Right atrium auricular region (tissue), 2 donors: Measurements from ENCODE around the gene RCAN3. TPM values are rescaled to one million over a fixed set of nuclear protein-coding genes. Genes with fewer than 3 reads are reported as not detected.

Experiments used
- DNase-seq: peaks from one replicate; pipeline ENCODE4 v3.0.0-alpha.2; 2019; ENCODE audit warnings: low spot score
- H3K27ac ChIP-seq, 2 donors: fragments of 200-600 bp; sonication (generic); 1 replicate in 1 of 2; 2 replicates in 1 of 2; pipeline ENCODE4 v1.5.1; 2016 to 2019
- H3K27me3 ChIP-seq, 2 donors: fragments of 200-600 bp; sonication (generic); one replicate each; pipeline versions ENCODE4 v1.5.1 to v1.6.0; 2017 to 2019
- H3K36me3 ChIP-seq: fragments of 200-600 bp; sonication (generic); one replicate; pipeline ENCODE4 v1.5.1; 2016
- H3K4me1 ChIP-seq, 2 donors: fragments of 200-600 bp; sonication (generic); one replicate each; pipeline versions ENCODE4 v1.5.1 to v1.6.0; 2017 to 2019
- H3K4me3 ChIP-seq, 2 donors: fragments of 200-600 bp; sonication (generic); 1 replicate in 1 of 2; 2 replicates in 1 of 2; pipeline ENCODE4 v1.5.1; 2017 to 2019; ENCODE audit warnings: mild to moderate bottlenecking in 1 of 2, moderate library complexity in 1 of 2
- H3K9me3 ChIP-seq, 2 donors: fragments of 200-600 bp; sonication (generic); one replicate each; pipeline ENCODE4 v1.5.1; 2019
- total RNA-seq, 2 donors: library from RNA; depleted of rRNA; stranded (reverse); fragments of >200 nt; gene quantifications; one replicate each; pipeline ENCODE4 v1.1.0, GENCODE V29; 2016
- TF ChIP-seq, protein P1 (sequence below), 2 donors: fragments of 200-600 bp; sonication (generic); IDR thresholded peaks; one replicate each; pipeline ENCODE4 v1.5.1; 2019; ENCODE audit warnings: antibody characterized with exemption in 2 of 2

The RCAN3 gene
- total RNA-seq, 2 donors from 2014 or later, result 5.0 to 7.5 TPM

DNA sequence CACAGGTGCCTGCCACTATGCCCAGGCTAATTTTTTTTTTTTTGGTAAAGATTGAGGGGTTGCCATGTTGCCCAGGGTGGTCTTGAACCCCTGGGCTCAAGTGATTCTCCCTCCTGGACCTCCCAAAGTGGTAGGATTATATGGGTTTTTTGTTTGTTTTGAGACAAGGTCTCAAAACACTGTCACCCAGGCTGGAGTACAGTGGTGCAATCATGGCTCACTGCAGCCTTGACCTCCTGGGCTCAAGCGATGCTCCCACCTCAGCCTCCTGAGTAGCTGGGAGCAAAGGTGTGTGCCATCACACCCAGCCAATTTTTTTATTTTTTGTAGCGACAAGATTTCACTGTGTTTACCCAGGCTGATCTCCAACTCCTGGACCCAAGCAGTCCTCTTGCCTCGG, 8.9 kb upstream of the RCAN3 start:
- Histone ChIP-seq H3K9me3 (no peaks in the 10 kb centered on the region), H3K27ac (no peak overlapping the region), H3K36me3 (no peaks in the 10 kb centered on the region), H3K4me1 (no peaks in the 10 kb centered on the region), H3K27me3 (no peaks in the 10 kb centered on the region), H3K4me3 (no peak overlapping the region)
- no peak for DNase-seq
- TF ChIP-seq, protein P1, sequence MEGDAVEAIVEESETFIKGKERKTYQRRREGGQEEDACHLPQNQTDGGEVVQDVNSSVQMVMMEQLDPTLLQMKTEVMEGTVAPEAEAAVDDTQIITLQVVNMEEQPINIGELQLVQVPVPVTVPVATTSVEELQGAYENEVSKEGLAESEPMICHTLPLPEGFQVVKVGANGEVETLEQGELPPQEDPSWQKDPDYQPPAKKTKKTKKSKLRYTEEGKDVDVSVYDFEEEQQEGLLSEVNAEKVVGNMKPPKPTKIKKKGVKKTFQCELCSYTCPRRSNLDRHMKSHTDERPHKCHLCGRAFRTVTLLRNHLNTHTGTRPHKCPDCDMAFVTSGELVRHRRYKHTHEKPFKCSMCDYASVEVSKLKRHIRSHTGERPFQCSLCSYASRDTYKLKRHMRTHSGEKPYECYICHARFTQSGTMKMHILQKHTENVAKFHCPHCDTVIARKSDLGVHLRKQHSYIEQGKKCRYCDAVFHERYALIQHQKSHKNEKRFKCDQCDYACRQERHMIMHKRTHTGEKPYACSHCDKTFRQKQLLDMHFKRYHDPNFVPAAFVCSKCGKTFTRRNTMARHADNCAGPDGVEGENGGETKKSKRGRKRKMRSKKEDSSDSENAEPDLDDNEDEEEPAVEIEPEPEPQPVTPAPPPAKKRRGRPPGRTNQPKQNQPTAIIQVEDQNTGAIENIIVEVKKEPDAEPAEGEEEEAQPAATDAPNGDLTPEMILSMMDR (IDR thresholded peaks at IDR 0.05), result no peak

DNA sequence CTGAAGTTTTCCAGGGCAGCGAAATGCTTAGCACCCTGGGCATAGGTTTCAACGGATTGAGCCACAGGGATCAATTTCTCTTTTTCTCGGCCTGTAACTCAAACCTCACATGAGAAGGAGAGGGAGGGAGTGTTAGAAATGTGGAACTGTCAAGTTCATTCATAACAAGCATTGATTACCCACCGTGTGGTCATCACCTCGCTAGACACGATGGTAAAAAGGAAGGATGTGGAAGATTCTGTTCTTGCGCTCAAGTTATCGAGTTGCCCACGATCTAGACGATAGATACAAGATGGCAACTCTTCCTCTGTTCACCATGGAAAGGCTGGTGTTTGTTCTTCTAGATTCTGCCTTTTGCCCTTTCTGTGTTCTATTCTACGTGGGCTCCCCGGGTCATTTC, 4.0 kb upstream of the RCAN3 start:
- Histone ChIP-seq H3K4me1 (peaks cover 0 to 4% of the 10 kb centered on the region in 2 donors), H3K4me3 (no peak overlapping the region), H3K36me3 (no peaks in the 10 kb centered on the region), H3K27me3 (no peaks in the 10 kb centered on the region), H3K27ac (no peak overlapping the region), H3K9me3 (no peaks in the 10 kb centered on the region)
- TF ChIP-seq, protein P1 (IDR thresholded peaks at IDR 0.05), result no peak
- DNase-seq, result no peak

DNA sequence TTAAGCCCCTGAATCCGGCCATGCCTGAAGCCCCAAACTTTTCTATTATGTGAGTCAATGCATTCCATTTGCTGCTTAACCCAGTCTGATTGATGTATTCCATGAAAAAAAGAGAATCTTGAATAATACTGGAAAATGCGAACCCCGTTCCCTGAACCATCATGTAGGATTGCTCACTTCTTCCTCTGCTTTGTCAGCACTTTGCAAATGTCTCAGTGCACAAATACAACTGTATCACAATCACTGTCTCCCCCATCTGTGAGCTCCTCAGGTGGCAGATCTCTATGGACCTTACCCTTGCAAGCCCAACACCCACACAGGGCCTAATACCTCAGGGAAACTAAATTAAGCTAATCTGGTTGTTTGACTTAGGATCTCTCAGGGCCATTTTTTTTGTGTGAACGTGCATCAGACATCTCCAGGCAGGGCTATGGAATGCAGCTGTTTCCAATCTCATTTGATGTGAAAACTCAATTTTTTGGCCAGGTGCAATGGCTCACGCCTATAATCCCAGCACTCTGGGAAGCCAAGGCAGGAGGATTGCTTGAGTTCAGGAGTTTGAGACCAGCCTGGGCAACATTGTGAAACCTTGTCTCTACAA, 2.1 kb upstream of the RCAN3 start:
- Histone ChIP-seq H3K36me3 (no peaks in the 10 kb centered on the region), H3K9me3 (no peaks in the 10 kb centered on the region), H3K4me1 (peaks cover 0 to 7% of the 10 kb centered on the region in 2 donors), H3K27ac (no peak overlapping the region), H3K27me3 (no peaks in the 10 kb centered on the region), H3K4me3 (no peak overlapping the region)
- no peak for DNase-seq
- TF ChIP-seq, protein P1 (IDR thresholded peaks at IDR 0.05), result no peak

DNA sequence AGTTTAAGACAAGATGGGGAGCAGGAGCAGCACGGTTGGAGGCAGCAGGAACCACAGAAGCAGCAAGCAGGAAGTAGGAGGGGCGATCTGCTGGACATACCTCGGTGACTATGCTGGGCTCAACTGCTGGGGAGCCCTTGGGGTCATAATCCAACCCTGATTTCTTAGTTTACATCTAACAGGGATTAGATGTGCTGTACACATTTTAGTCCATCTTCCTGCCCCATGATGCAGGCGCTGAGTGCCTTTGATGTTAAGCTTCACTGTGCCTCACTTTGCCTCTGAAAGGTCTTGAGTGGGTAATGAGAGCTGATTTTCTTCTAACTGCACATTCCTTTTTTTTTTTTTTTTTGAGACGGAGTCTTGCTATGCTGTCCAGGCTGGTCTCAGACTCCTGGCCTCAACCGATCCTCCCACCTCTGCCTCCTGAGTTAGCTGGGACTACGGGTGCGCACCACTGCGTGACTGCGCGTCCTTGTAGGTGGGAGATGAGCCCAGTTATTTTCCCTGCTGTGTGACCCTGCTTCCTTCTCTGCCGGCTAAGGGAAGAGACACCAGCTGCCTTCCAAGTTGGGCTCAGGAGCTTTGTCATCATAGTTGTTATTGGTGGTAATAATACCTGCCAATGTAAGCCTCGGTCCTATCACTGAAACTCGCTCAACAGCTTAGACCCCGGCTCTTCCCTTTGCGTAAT, 1.1 kb upstream of the RCAN3 start:
- Histone ChIP-seq H3K4me3 (peak overlapping the region; percentile 75 to 83), H3K36me3 (no peaks in the 10 kb centered on the region), H3K9me3 (no peaks in the 10 kb centered on the region), H3K27me3 (no peaks in the 10 kb centered on the region), H3K4me1 (peaks cover 0 to 7% of the 10 kb centered on the region in 2 donors), H3K27ac (peak overlapping the region; percentile 85 to 89)
- DNase-seq, result no peak
- TF ChIP-seq, protein P1 (IDR thresholded peaks at IDR 0.05), result no peak

DNA sequence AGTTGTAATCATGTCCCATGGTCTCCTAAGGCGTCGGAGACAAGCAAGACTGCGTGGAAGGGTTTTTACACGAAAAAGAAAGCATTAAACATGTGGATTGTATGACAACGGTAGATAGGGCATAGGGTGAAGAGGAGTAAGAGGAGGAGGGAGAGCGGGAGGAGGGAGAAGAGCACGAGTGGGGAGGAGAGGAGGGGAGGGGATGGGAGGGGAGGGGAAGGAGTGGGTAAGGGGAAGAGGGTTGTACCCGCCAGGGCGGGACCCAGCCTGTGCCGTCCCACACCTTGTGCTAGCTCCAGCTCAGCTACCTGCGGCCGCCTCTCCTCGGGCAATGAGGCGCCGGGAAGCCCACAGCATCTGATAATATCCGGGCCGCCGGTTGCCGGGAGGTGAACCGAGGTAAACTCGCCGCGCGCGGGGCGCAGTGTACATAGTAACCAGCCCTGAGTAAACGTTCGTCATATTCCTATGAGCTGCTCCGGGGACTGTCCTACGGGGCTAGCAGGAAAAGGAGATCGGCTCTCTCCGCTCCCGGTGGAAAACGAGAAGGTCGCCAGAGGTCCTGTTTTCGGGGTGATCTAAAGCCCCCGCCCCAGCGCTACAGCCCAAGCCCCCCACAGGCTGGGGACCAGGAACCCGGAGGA, 449 bp upstream of the RCAN3 start:
- peak overlapping the region; percentile 75 to 83 for H3K4me3 ChIP-seq
- TF ChIP-seq, protein P1 (IDR thresholded peaks at IDR 0.05), result no peak
- no peaks in the 10 kb centered on the region for H3K36me3 ChIP-seq
- peaks cover 0 to 11% of the 10 kb centered on the region in 2 donors for H3K4me1 ChIP-seq
- peak overlapping the region; percentile 85 to 89 for H3K27ac ChIP-seq
- peak; percentile 67 for DNase-seq
- H3K27me3 ChIP-seq, result no peaks in the 10 kb centered on the region
- H3K9me3 ChIP-seq, result no peaks in the 10 kb centered on the region
